Right lobe of liver (tissue), 4 donors: Measurements from ENCODE around the gene AVPR1B.

ENCODE experiments used
- POLR2A ChIP-seq: fragments of 450-650 bp; IDR thresholded peaks from one replicate; pipeline ENCODE4 v1.6.1; 2017; ENCODE audit warnings: antibody characterized with exemption, mild to moderate bottlenecking
- TF ChIP-seq, protein P1 (sequence below), 4 donors: fragments of 200-600 bp in 3 of 4; fragments of 450-650 bp in 1 of 4; IDR thresholded peaks; one replicate each; pipeline versions ENCODE4 v1.5.1 to v1.8.0; 2016 to 2022; ENCODE audit warnings: antibody characterized with exemption in 4 of 4, mild to moderate bottlenecking in 2 of 4
- donor health status: DM: no; HTN: no; CAD: no.
- donor health status: DM: no; HTN: no; CAD: no.
- donor health status: DM: no; HTN: yes; CAD: no.

DNA sequence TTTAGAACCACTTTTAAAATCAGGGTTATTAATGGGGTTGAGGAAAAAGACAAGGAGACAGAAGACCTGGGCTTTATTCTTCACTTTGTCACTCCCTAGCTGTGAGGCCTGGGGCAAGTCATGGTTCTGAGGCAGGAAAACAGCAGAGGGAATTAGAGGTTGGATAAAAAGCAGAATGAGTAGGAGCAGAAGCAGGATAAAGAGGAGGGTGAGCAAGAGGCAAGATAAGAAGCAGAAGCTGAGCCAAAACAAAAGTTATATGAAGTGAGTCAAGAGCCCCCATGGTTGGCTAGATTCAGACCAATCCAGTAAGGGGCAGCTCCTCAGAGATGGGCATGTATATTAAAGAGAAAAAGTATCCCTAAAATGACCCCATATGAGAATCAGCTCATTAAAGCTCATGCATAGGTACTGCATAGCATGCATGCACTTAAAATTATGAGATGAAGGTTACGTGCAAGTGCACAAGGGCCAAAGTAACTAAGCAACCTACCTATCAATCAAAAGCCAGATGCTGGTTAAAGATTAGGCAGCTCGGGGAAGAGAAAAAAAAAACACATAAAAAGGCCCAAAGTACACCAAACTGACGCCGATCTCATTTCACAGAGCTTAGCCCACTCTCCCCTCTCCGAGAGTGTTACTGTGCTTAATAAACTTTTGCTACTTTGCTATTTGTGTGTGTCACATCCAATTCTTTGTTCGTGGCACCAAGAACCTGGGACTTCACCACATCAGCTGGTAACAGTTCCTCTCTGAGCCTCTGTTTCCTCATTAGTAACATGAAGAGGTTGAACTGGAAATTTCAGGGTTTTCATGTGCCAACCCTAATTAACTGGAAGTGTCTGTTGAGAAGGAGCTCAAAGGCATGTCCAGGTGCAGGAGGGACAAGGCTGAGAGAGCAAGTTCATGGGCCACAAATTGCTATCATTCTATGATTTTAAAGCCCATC lies 2.2 kb downstream of the AVPR1B start:
- TF ChIP-seq, protein P1, sequence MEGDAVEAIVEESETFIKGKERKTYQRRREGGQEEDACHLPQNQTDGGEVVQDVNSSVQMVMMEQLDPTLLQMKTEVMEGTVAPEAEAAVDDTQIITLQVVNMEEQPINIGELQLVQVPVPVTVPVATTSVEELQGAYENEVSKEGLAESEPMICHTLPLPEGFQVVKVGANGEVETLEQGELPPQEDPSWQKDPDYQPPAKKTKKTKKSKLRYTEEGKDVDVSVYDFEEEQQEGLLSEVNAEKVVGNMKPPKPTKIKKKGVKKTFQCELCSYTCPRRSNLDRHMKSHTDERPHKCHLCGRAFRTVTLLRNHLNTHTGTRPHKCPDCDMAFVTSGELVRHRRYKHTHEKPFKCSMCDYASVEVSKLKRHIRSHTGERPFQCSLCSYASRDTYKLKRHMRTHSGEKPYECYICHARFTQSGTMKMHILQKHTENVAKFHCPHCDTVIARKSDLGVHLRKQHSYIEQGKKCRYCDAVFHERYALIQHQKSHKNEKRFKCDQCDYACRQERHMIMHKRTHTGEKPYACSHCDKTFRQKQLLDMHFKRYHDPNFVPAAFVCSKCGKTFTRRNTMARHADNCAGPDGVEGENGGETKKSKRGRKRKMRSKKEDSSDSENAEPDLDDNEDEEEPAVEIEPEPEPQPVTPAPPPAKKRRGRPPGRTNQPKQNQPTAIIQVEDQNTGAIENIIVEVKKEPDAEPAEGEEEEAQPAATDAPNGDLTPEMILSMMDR (IDR thresholded peaks at IDR 0.05) = no peak
- TF ChIP-seq POLR2A = no peak
